Gastroesophageal sphincter (tissue), 2 donors: ENCODE measurements around the gene MEF2C.

ENCODE experiments used
- EP300 ChIP-seq: sonication (generic); formaldehyde crosslinking; IDR thresholded peaks from one replicate; pipeline ENCODE4 v1.6.1; 2017; ENCODE audit warnings: antibody characterized with exemption, mild to moderate bottlenecking
- POLR2A ChIP-seq, 2 donors: fragments of 450-650 bp; IDR thresholded peaks; one replicate each; pipeline ENCODE4 v1.6.1; 2017; ENCODE audit warnings: antibody characterized with exemption in 2 of 2, mild to moderate bottlenecking in 2 of 2, moderate library complexity in 1 of 2

DNA sequence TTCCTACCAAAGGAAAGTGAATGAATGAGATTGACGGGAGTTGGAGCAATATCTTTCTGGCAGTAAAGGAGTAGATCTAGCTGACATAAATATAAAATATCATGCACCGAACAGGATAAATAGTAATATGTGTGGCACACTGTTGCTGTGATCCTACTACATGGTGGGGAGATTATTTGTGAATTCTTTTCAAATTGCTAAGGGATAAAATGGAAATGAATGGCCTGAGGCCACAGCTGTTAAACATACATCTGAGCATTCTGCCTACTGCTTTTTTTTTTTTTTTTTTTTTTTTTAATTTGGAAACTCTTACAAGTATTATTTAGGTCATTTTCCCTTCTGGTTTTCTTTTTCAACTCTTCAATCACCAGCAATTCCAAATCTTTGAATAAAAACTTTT lies 66.8 kb downstream of the MEF2C start:
- no peak for TF ChIP-seq POLR2A (IDR thresholded peaks at IDR 0.05)
- TF ChIP-seq EP300 = no peak
